ENCODE data around the gene ZBTB40. TPM values are rescaled to one million over a fixed set of nuclear protein-coding genes. Genes with fewer than 3 reads are reported as not detected.

The ZBTB40 gene
- total and polyA plus RNA-seq, 2 of the 13 experiments (the other 11 are each of a cell fraction or from before 2014, with no cell fraction given) = 8.8 to 16.5 TPM

DNA sequence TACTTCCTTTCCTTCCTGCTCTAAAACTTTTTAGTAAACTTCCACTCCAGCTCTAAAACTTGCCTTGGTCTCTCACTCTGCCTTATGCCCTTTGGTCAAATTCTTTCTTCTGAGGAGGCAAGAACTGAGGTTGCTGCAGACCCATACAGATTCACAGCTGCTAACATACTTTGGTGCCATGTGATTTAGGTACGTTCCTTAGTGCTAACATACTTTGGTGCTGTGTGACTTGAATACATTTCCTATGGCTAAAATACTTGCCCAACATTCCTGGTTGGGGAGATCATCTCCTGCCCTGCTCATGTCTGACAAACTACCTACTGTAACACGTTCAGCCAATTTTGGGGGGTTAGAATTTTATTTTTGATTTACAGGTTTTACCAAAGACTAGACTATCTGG lies 6.8 kb upstream of the ZBTB40 start (continued):
- no peak for TF ChIP-seq MBNL3 (CRISPR knock-in tag; conservative IDR thresholded peaks at IDR 0.05)
- TF ChIP-seq, protein P1, sequence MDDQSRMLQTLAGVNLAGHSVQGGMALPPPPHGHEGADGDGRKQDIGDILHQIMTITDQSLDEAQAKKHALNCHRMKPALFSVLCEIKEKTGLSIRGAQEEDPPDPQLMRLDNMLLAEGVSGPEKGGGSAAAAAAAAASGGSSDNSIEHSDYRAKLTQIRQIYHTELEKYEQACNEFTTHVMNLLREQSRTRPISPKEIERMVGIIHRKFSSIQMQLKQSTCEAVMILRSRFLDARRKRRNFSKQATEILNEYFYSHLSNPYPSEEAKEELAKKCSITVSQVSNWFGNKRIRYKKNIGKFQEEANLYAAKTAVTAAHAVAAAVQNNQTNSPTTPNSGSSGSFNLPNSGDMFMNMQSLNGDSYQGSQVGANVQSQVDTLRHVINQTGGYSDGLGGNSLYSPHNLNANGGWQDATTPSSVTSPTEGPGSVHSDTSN (CRISPR knock-in tag; IDR thresholded peaks at IDR 0.05; ENCODE audit: borderline replicate concordance) = no peak
- TF ChIP-seq NFE2L1 (CRISPR knock-in tag; IDR thresholded peaks at IDR 0.05; ENCODE audit: borderline replicate concordance) = no peak
- no peak for TF ChIP-seq SRSF4 (IDR thresholded peaks at IDR 0.05; ENCODE audit: low read depth, low read length, poor library complexity, severe bottlenecking)
- TF ChIP-seq SKI (IDR thresholded peaks at IDR 0.05; ENCODE audit: partially characterized antibody) = no peak
- TF ChIP-seq KLF16 (CRISPR knock-in tag; IDR thresholded peaks at IDR 0.05) = no peak
- no peak for TF ChIP-seq KDM5A (IDR thresholded peaks at IDR 0.05; ENCODE audit: borderline replicate concordance, low read length)
- no peak for TF ChIP-seq ZNF558 (CRISPR knock-in tag; IDR thresholded peaks at IDR 0.05; ENCODE audit: borderline replicate concordance)
- TF ChIP-seq GABPA (IDR thresholded peaks at IDR 0.05; ENCODE audit: low read depth, low read length) = no peak
- TF ChIP-seq GABPA (CRISPR knock-in tag; IDR thresholded peaks at IDR 0.05; ENCODE audit: low read depth) = no peak
- TF ChIP-seq, protein P2, sequence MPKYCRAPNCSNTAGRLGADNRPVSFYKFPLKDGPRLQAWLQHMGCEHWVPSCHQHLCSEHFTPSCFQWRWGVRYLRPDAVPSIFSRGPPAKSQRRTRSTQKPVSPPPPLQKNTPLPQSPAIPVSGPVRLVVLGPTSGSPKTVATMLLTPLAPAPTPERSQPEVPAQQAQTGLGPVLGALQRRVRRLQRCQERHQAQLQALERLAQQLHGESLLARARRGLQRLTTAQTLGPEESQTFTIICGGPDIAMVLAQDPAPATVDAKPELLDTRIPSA (CRISPR knock-in tag; IDR thresholded peaks at IDR 0.05; ENCODE audit: borderline replicate concordance) = no peak
- TF ChIP-seq, protein P3, sequence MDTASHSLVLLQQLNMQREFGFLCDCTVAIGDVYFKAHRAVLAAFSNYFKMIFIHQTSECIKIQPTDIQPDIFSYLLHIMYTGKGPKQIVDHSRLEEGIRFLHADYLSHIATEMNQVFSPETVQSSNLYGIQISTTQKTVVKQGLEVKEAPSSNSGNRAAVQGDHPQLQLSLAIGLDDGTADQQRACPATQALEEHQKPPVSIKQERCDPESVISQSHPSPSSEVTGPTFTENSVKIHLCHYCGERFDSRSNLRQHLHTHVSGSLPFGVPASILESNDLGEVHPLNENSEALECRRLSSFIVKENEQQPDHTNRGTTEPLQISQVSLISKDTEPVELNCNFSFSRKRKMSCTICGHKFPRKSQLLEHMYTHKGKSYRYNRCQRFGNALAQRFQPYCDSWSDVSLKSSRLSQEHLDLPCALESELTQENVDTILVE (CRISPR knock-in tag; IDR thresholded peaks at IDR 0.05) = no peak

All from HepG2 (cell line).